Measurements from ENCODE around the gene TANK. TPM values are rescaled to one million over a fixed set of nuclear protein-coding genes. Genes with fewer than 3 reads are reported as not detected.

TANK gene
- total and polyA plus RNA-seq, 2 of the 8 experiments (the other 6 are each of a cell fraction or from before 2014, with no cell fraction given) = 7.0 to 26.1 TPM

DNA sequence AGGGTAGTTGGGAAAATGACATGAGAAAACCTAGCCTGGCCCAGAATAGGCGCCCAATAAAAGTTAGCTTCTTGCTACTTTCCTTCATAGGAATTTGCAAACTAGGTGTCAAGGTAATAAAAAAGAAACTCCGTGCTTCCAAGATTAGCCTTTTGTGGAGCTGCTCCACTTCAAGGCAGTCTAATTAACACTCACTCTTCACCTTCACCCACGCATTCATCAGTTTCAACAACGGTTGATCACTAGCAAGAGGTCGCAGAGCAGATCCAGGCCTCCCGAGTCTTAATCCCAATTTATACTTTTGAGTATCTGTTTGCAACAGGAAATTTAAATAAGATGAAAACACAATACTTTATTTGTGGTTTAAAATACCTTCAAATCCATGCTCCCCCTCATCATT, 39.5 kb upstream of the TANK start (continued):
- no peak for TF ChIP-seq CHD2 (IDR thresholded peaks at IDR 0.05; ENCODE audit: low read length)
- TF ChIP-seq RNF2 (IDR thresholded peaks at IDR 0.05; ENCODE audit: borderline replicate concordance, low read depth, low read length, missing control alignments, poor library complexity, severe bottlenecking) = no peak
- TF ChIP-seq SP4 (IDR thresholded peaks at IDR 0.05; ENCODE audit: low read length) = no peak

Data from H1 (cell line).